ENCODE data around the gene ZFAND3. TPM values are rescaled to one million over a fixed set of nuclear protein-coding genes. Genes with fewer than 3 reads are reported as not detected.

ZFAND3 gene
- total RNA-seq, 6 donors from 2014 or later, result 26.2 to 66.4 (median 55.5) TPM

DNA sequence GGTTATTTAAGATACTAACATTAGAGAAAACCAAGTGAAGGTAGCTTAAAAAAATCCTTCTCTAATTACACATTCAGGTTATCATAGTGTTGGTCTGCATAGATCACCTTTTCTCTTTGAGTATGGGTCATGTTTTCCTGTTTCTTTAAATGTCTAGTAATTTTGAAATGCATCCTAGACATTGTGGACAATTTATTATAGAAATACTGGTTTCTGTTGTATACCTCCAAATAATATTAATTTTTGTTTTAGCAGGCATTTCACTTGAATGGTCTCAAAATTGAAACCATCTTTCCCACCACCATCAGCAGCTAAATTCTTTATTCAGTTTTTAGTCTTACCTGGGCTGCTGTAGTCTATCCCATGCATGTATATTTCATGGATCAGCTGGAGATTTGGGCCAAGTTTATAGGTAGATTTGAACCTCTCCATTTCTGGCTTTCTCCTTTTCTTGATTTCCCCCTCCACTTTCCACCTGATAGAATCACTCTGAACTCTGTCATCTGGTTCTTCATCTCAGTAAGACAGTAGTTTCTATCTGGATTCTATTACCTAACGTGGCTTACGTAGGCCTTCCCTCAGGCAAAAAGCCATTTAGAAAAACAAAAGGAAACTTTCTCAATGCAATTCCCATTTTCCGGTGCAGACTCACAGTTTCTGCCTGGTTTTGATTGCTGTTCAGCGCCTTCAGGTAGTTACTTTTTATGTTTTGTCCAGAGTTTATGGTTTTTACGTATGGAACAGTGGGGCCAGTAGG, 52.3 kb downstream of the ZFAND3 start:
- H3K27ac ChIP-seq, result no peak overlapping the region
- peaks cover 8 to 21% (median 19%) of the 10 kb centered on the region in 4 donors for H3K4me1 ChIP-seq
- H3K9me3 ChIP-seq, result no peaks in the 10 kb centered on the region
- WGBS, 2 donors, result 94% methylated on average over 5 of the region's 5 CpGs
- H3K4me3 ChIP-seq, result no peak overlapping the region
- no peaks in the 10 kb centered on the region for H3K36me3 ChIP-seq
- ATAC-seq (ENCODE audit: low FRiP score in 2 of 2), result no peak
- TF ChIP-seq POLR2A (IDR thresholded peaks at IDR 0.05) (no peak), EP300 (IDR thresholded peaks at IDR 0.05) (no peak)
- TF ChIP-seq, protein P1, sequence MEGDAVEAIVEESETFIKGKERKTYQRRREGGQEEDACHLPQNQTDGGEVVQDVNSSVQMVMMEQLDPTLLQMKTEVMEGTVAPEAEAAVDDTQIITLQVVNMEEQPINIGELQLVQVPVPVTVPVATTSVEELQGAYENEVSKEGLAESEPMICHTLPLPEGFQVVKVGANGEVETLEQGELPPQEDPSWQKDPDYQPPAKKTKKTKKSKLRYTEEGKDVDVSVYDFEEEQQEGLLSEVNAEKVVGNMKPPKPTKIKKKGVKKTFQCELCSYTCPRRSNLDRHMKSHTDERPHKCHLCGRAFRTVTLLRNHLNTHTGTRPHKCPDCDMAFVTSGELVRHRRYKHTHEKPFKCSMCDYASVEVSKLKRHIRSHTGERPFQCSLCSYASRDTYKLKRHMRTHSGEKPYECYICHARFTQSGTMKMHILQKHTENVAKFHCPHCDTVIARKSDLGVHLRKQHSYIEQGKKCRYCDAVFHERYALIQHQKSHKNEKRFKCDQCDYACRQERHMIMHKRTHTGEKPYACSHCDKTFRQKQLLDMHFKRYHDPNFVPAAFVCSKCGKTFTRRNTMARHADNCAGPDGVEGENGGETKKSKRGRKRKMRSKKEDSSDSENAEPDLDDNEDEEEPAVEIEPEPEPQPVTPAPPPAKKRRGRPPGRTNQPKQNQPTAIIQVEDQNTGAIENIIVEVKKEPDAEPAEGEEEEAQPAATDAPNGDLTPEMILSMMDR (IDR thresholded peaks at IDR 0.05), result no peak
- no peak for DNase-seq
- H3K27me3 ChIP-seq, result no peaks in the 10 kb centered on the region

DNA sequence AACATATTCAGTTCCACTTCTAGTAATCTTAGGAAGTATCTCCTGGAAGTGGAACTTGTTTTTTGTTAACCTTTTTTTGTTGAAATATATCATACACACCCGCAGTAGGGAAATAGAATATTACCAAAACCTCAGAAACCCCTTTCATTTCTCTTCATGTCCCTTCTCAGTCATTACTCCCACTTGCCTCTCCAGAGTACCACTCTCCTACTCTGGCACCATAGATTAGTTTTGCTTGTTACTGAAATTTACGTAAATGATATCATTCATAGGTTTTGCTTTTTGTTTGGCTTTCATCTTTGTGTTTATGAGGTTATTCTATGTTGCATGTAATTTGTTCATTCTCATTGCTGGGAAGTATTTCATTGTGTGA, 52.8 kb downstream of the ZFAND3 start:
- ATAC-seq (ENCODE audit: low FRiP score in 2 of 2) (no peak), DNase-seq (no peak)
- H3K27me3 ChIP-seq, result no peaks in the 10 kb centered on the region
- no peak for TF ChIP-seq POLR2A (IDR thresholded peaks at IDR 0.05)
- TF ChIP-seq, protein P1 (IDR thresholded peaks at IDR 0.05), result no peak
- TF ChIP-seq POLR2AphosphoS5 (IDR thresholded peaks at IDR 0.05), result no peak
- no peak for TF ChIP-seq EP300 (IDR thresholded peaks at IDR 0.05)
- 91 to 96% methylated on average over 2 of the region's 2 CpGs for WGBS, 2 donors
- H3K4me1 ChIP-seq, result peaks cover 8 to 18% (median 14%) of the 10 kb centered on the region in 4 donors
- no peaks in the 10 kb centered on the region for H3K36me3 ChIP-seq
- H3K4me3 ChIP-seq, result no peak overlapping the region
- H3K9me3 ChIP-seq, result no peaks in the 10 kb centered on the region
- no peak overlapping the region for H3K27ac ChIP-seq

DNA sequence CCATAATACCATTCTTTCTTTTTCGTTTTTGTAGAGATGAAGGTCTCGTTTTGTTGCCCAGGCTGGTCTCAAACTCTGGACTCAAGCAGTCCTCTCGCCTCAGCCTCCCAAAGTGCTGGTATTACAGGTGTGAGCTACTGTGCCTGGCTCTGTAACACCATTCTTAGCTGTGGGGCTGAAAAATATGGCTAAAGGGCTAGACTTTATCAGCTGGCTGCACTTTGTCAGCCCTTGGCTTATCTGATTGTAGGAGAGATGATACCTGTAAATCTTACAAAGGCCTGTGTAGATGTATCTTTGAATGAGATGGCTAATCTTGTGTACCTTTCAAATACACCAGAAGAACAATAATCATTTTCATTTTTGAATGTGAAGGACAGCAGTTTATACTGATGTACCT, 55.2 kb downstream of the ZFAND3 start:
- no peak for TF ChIP-seq EP300 (IDR thresholded peaks at IDR 0.05)
- TF ChIP-seq, protein P1 (IDR thresholded peaks at IDR 0.05), result no peak
- TF ChIP-seq POLR2A (IDR thresholded peaks at IDR 0.05), result no peak
- TF ChIP-seq POLR2AphosphoS5 (IDR thresholded peaks at IDR 0.05), result no peak
- DNase-seq (no peak), ATAC-seq (ENCODE audit: low FRiP score in 2 of 2) (no peak)
- Histone ChIP-seq H3K4me3 (no peak overlapping the region), H3K9me3 (no peaks in the 10 kb centered on the region), H3K4me1 (peaks cover 6 to 24% (median 8%) of the 10 kb centered on the region in 4 donors), H3K27me3 (no peaks in the 10 kb centered on the region), H3K36me3 (no peaks in the 10 kb centered on the region), H3K27ac (no peak overlapping the region)
- WGBS, 2 donors, result 96 to 98% methylated on average over 3 of the region's 3 CpGs

DNA sequence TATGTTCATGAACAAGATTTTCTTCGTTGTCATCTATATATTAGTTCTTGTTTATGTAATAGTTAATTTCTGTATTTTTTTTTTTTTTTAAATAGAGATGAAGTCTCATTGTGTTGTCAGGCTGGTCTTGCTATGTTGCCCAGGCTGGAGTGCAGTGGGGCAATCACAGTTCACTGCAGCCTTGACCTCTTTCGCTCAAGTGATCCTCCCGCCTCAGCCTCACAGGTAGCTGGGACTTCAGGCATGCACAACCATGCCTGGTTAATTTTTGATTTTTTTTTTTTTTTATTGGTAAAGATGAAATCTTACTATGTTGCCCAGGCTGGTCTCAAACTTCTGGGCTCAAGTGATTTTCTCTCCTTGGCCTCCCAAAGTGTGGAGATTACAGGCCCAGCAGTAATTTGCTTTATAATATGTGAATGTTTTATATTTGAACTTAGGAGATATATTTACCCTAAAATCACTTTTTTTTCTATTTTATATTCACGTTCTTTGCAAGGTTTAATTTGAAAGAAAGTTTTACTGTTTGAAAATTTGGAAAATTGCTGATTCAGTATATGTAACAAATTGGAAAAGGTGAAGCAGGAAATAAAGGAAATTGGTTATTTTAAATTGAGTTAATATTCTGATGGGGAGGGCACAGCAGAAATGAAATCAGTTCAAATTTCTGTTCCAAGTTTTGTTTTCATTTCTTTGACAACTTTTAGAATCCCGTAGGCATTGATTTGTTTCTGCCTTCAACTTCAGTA, 56.2 kb downstream of the ZFAND3 start:
- WGBS, 2 donors, result 89 to 92% methylated on average over 5 of the region's 5 CpGs
- Histone ChIP-seq H3K4me3 (no peak overlapping the region), H3K36me3 (no peaks in the 10 kb centered on the region), H3K27me3 (no peaks in the 10 kb centered on the region), H3K4me1 (peaks cover 6 to 24% (median 8%) of the 10 kb centered on the region in 4 donors), H3K9me3 (no peaks in the 10 kb centered on the region), H3K27ac (no peak overlapping the region)
- DNase-seq (no peak), ATAC-seq (ENCODE audit: low FRiP score in 2 of 2) (no peak)
- TF ChIP-seq POLR2AphosphoS5 (IDR thresholded peaks at IDR 0.05), result no peak
- TF ChIP-seq EP300 (IDR thresholded peaks at IDR 0.05), result no peak
- no peak for TF ChIP-seq POLR2A (IDR thresholded peaks at IDR 0.05)
- TF ChIP-seq, protein P1 (IDR thresholded peaks at IDR 0.05), result no peak

Measured in upper lobe of left lung (tissue), 6 donors.